ENCODE data around the gene ADAMTSL4. TPM values are rescaled to one million over a fixed set of nuclear protein-coding genes. Genes with fewer than 3 reads are reported as not detected.
A peak's percentile ranks its signal among the peaks of the same experiment; 100 is the strongest.

ADAMTSL4 gene
- total and polyA plus RNA-seq, 4 experiments from 2014 or later = 0.23 to 0.33 (median 0.24) TPM; not detected in 1

- H3K27me3 Mint-ChIP-seq = peaks cover 6% of the 10 kb centered on the region in 2 donors
- ChIA-PET POLR2A (ENCODE audit: partially characterized antibody) (interaction anchor here (0.7 to 2.9 kb wide), 6 partner anchors 10 to 251 kb away, joined by 3 to 13 read pairs (median 5); partner anchors contain the start of gene MCL1), CTCF (ENCODE audit: partially characterized antibody) (interaction anchor here (0.9 to 3.7 kb wide), 4 partner anchors 9 to 69 kb away, joined by 3 to 25 read pairs (median 4); no protein-coding TSS in a partner anchor)
- H3K4me3 Mint-ChIP-seq = no peak overlapping the region
- H3K27ac Mint-ChIP-seq = peak overlapping the region in 1 of 7 donors; percentile 68
- H3K4me1 Mint-ChIP-seq = peaks cover 14 to 30% (median 19%) of the 10 kb centered on the region in 4 donors
- no peak overlapping the region for H3K27ac ChIP-seq (ENCODE audit: low read depth, low read length)
- peaks cover 23% of the 10 kb centered on the region for H3K4me1 ChIP-seq (ENCODE audit: insufficient read depth, low read length)
- no peaks in the 10 kb centered on the region for H3K9me3 Mint-ChIP-seq
- H3K27me3 ChIP-seq (ENCODE audit: insufficient read depth, low read length) = no peaks in the 10 kb centered on the region
- H3K36me3 Mint-ChIP-seq = peaks cover 0 to 8% of the 10 kb centered on the region in 2 donors
- no peaks in the 10 kb centered on the region for H3K36me3 ChIP-seq (ENCODE audit: insufficient read depth, low read length)
- peak in 1 of 5 donors; percentile 19 for DNase-seq
- no peaks in the 10 kb centered on the region for H3K9me3 ChIP-seq (ENCODE audit: control insufficient read depth in 1 of 2, low read length in 2 of 2)
- H3K4me3 ChIP-seq (ENCODE audit: low read length in 2 of 2) = no peak overlapping the region
- intact Hi-C loops (cut with micrococcal nuclease) = no loop called here
These were observed 2.5 kb downstream of the ADAMTSL4 start for GRCh38 chr1:150551784-150552127.

GRCh38 chr1:150552128-150552910, 3.1 kb downstream of the ADAMTSL4 start:
- Mint-ChIP-seq H3K4me1 (peaks cover 14 to 30% (median 19%) of the 10 kb centered on the region in 4 donors), H3K9me3 (no peaks in the 10 kb centered on the region), H3K27ac (peak overlapping the region in 2 of 7 donors; percentile 68 to 82), H3K4me3 (no peak overlapping the region), H3K27me3 (peaks cover 4 to 6% of the 10 kb centered on the region in 2 donors), H3K36me3 (peaks cover 0 to 8% of the 10 kb centered on the region in 2 donors)
- ChIA-PET POLR2A (ENCODE audit: partially characterized antibody) (interaction anchor here (0.7 to 2.9 kb wide), 5 partner anchors 9 to 252 kb away, joined by 3 to 13 read pairs (median 5); partner anchors contain the start of gene MCL1), CTCF (ENCODE audit: partially characterized antibody) (interaction anchor here (0.9 to 3.7 kb wide), 3 partner anchors 8 to 23 kb away, joined by 3 to 25 read pairs (median 4); no protein-coding TSS in a partner anchor)
- no peaks in the 10 kb centered on the region for H3K9me3 ChIP-seq (ENCODE audit: control insufficient read depth in 1 of 2, low read length in 2 of 2)
- H3K27ac ChIP-seq (ENCODE audit: low read depth, low read length) = no peak overlapping the region
- H3K36me3 ChIP-seq (ENCODE audit: insufficient read depth, low read length) = no peaks in the 10 kb centered on the region
- intact Hi-C loops (cut with micrococcal nuclease) = no loop called here
- peak in 1 of 5 donors; percentile 42 for DNase-seq
- H3K4me1 ChIP-seq (ENCODE audit: insufficient read depth, low read length) = peaks cover 23% of the 10 kb centered on the region
- no peaks in the 10 kb centered on the region for H3K27me3 ChIP-seq (ENCODE audit: insufficient read depth, low read length)
- no peak overlapping the region for H3K4me3 ChIP-seq (ENCODE audit: low read length in 2 of 2)

- no peaks in the 10 kb centered on the region for H3K36me3 ChIP-seq (ENCODE audit: insufficient read depth, low read length)
- peak in 1 of 5 donors; percentile 19 for DNase-seq
- no peaks in the 10 kb centered on the region for H3K9me3 Mint-ChIP-seq
- H3K27ac ChIP-seq (ENCODE audit: low read depth, low read length) = no peak overlapping the region
- ChIA-PET CTCF (ENCODE audit: partially characterized antibody) (interaction anchor here (3.7 kb wide), 1 partner anchor 8 kb away, joined by 25 read pairs; no protein-coding TSS in a partner anchor), POLR2A (ENCODE audit: partially characterized antibody) (interaction anchor here (1.5 to 2.9 kb wide), 2 partner anchors 24 to 26 kb away, joined by 3 to 13 read pairs; partner anchors contain the start of gene MCL1)
- H3K36me3 Mint-ChIP-seq = peaks cover 0 to 8% of the 10 kb centered on the region in 2 donors
- peaks cover 4 to 6% of the 10 kb centered on the region in 2 donors for H3K27me3 Mint-ChIP-seq
- no peaks in the 10 kb centered on the region for H3K27me3 ChIP-seq (ENCODE audit: insufficient read depth, low read length)
- intact Hi-C loops (cut with micrococcal nuclease) = no loop called here
- H3K4me3 Mint-ChIP-seq = no peak overlapping the region
- H3K4me1 ChIP-seq (ENCODE audit: insufficient read depth, low read length) = peaks cover 23% of the 10 kb centered on the region
- peak overlapping the region in 1 of 7 donors; percentile 57 for H3K27ac Mint-ChIP-seq
- no peaks in the 10 kb centered on the region for H3K9me3 ChIP-seq (ENCODE audit: control insufficient read depth in 1 of 2, low read length in 2 of 2)
- H3K4me1 Mint-ChIP-seq = peaks cover 14 to 30% (median 19%) of the 10 kb centered on the region in 4 donors
- H3K4me3 ChIP-seq (ENCODE audit: low read length in 2 of 2) = no peak overlapping the region
These were observed 3.7 kb downstream of the ADAMTSL4 start for GRCh38 chr1:150552911-150553289.

- Mint-ChIP-seq H3K36me3 (peaks cover 0 to 8% of the 10 kb centered on the region in 2 donors), H3K4me1 (peaks cover 12 to 28% (median 16%) of the 10 kb centered on the region in 4 donors), H3K27ac (peak overlapping the region in 2 of 7 donors; percentile 12 to 57), H3K27me3 (peaks cover under 1 to 3% of the 10 kb centered on the region in 2 donors), H3K4me3 (no peak overlapping the region), H3K9me3 (no peaks in the 10 kb centered on the region)
- intact Hi-C loops (cut with micrococcal nuclease) = no loop called here
- Histone ChIP-seq H3K36me3 (ENCODE audit: insufficient read depth, low read length) (no peaks in the 10 kb centered on the region), H3K4me1 (ENCODE audit: insufficient read depth, low read length) (peaks cover 20% of the 10 kb centered on the region), H3K27me3 (ENCODE audit: insufficient read depth, low read length) (no peaks in the 10 kb centered on the region), H3K4me3 (ENCODE audit: low read length in 2 of 2) (no peak overlapping the region), H3K9me3 (ENCODE audit: control insufficient read depth in 1 of 2, low read length in 2 of 2) (no peaks in the 10 kb centered on the region), H3K27ac (ENCODE audit: low read depth, low read length) (no peak overlapping the region)
- peak in 1 of 5 donors; percentile 29 for DNase-seq
- POLR2A ChIA-PET (ENCODE audit: partially characterized antibody) = interaction anchor here (1.3 to 2.9 kb wide), 4 partner anchors 23 to 189 kb away, joined by 3 to 13 read pairs (median 6); partner anchors contain the start of genes MCL1 and RPRD2
- CTCF ChIA-PET (ENCODE audit: partially characterized antibody) = no interaction called here
These were observed 4.3 kb downstream of the ADAMTSL4 start for GRCh38 chr1:150553392-150554085.

GRCh38 chr1:150554086-150554452, 4.9 kb downstream of the ADAMTSL4 start:
- Mint-ChIP-seq H3K27ac (peak overlapping the region in 1 of 7 donors; percentile 32), H3K36me3 (peaks cover 0 to 8% of the 10 kb centered on the region in 2 donors), H3K4me3 (no peak overlapping the region), H3K4me1 (peaks cover 10 to 26% (median 15%) of the 10 kb centered on the region in 4 donors), H3K27me3 (peaks cover 0 to 3% of the 10 kb centered on the region in 2 donors), H3K9me3 (no peaks in the 10 kb centered on the region)
- peak in 1 of 5 donors; percentile 1 for DNase-seq
- H3K4me3 ChIP-seq (ENCODE audit: low read length in 2 of 2) = no peak overlapping the region
- CTCF ChIA-PET (ENCODE audit: partially characterized antibody) = no interaction called here
- no peaks in the 10 kb centered on the region for H3K27me3 ChIP-seq (ENCODE audit: insufficient read depth, low read length)
- H3K27ac ChIP-seq (ENCODE audit: low read depth, low read length) = no peak overlapping the region
- POLR2A ChIA-PET (ENCODE audit: partially characterized antibody) = interaction anchor here (0.8 to 1.9 kb wide), 4 partner anchors 9 to 190 kb away, joined by 3 to 9 read pairs (median 4); partner anchors contain the start of genes MCL1 and RPRD2
- no peaks in the 10 kb centered on the region for H3K9me3 ChIP-seq (ENCODE audit: control insufficient read depth in 1 of 2, low read length in 2 of 2)
- no peaks in the 10 kb centered on the region for H3K36me3 ChIP-seq (ENCODE audit: insufficient read depth, low read length)
- intact Hi-C loops (cut with micrococcal nuclease) = no loop called here
- peaks cover 18% of the 10 kb centered on the region for H3K4me1 ChIP-seq (ENCODE audit: insufficient read depth, low read length)

- peaks cover 13 to 34% (median 18%) of the 10 kb centered on the region in 4 donors for H3K4me1 Mint-ChIP-seq
- no peak overlapping the region for H3K4me3 ChIP-seq (ENCODE audit: low read length in 2 of 2)
- CTCF ChIA-PET (ENCODE audit: partially characterized antibody) = interaction anchor here (0.9 to 13.6 kb wide), 3 partner anchors 17 to 61 kb away, joined by 3 to 501 read pairs (median 3); no protein-coding TSS in a partner anchor
- peak overlapping the region in 2 of 7 donors; percentile 14 to 46 for H3K27ac Mint-ChIP-seq
- no peak overlapping the region for H3K4me3 Mint-ChIP-seq
- no peaks in the 10 kb centered on the region for H3K36me3 ChIP-seq (ENCODE audit: insufficient read depth, low read length)
- DNase-seq = peak in 1 of 5 donors; percentile 36
- no peak overlapping the region for H3K27ac ChIP-seq (ENCODE audit: low read depth, low read length)
- peaks cover 26% of the 10 kb centered on the region for H3K4me1 ChIP-seq (ENCODE audit: insufficient read depth, low read length)
- intact Hi-C loops (cut with micrococcal nuclease) = no loop called here
- POLR2A ChIA-PET (ENCODE audit: partially characterized antibody) = interaction anchor here (0.6 to 16.5 kb wide), 3 partner anchors 21 to 46 kb away, joined by 3 to 1751 read pairs (median 9); partner anchors contain the start of gene MCL1
- peaks cover 0 to 8% of the 10 kb centered on the region in 2 donors for H3K36me3 Mint-ChIP-seq
- no peaks in the 10 kb centered on the region for H3K9me3 Mint-ChIP-seq
- H3K27me3 ChIP-seq (ENCODE audit: insufficient read depth, low read length) = no peaks in the 10 kb centered on the region
- no peaks in the 10 kb centered on the region for H3K27me3 Mint-ChIP-seq
- no peaks in the 10 kb centered on the region for H3K9me3 ChIP-seq (ENCODE audit: control insufficient read depth in 1 of 2, low read length in 2 of 2)
These were observed 6.2 kb downstream of the ADAMTSL4 start for GRCh38 chr1:150555198-150555970.
